Transverse colon (tissue), 4 donors: ENCODE data around the gene SMYD1. TPM values are rescaled to one million over a fixed set of nuclear protein-coding genes. Genes with fewer than 3 reads are reported as not detected.

Experiments
- DNase-seq: peaks from one replicate; pipeline ENCODE4 v3.0.0-alpha.2; 2019
- H3K27ac ChIP-seq, 4 donors: fragments of 200-600 bp; sonication (generic); 2 replicates each; pipeline ENCODE4 v1.5.1; 2016 to 2018; ENCODE audit warnings: inconsistent platforms in 4 of 4
- H3K27me3 ChIP-seq: fragments of 200-600 bp; sonication (generic); 2 replicates; pipeline ENCODE4 v1.5.1; 2017; ENCODE audit warnings: inconsistent platforms
- H3K36me3 ChIP-seq, 4 donors: fragments of 200-600 bp; sonication (generic); 2 replicates each; pipeline ENCODE4 v1.5.1; 2017 to 2019; ENCODE audit warnings: inconsistent platforms in 4 of 4
- H3K4me1 ChIP-seq, 4 donors: fragments of 200-600 bp; sonication (generic); 2 replicates each; pipeline ENCODE4 v1.5.1; 2017 to 2020; ENCODE audit warnings: inconsistent platforms in 4 of 4
- H3K4me3 ChIP-seq, 4 donors: fragments of 200-600 bp; sonication (generic); 1 replicate in 1 of 4; 2 replicates in 3 of 4; pipeline versions ENCODE4 v1.5.1 to v1.6.1; 2017 to 2019; ENCODE audit warnings: inconsistent platforms in 4 of 4
- H3K9me3 ChIP-seq, 2 donors: fragments of 200-600 bp; sonication (generic); 2 replicates each; pipeline ENCODE4 v1.5.1; 2017 to 2019; ENCODE audit warnings: inconsistent platforms in 2 of 2
- CTCF ChIP-seq, 5 experiments: fragments of 200-600 bp in 3 of 5; fragments of 450-650 bp in 2 of 5; sonication (generic) in 3 of 5; IDR thresholded peaks; 1 replicate in 2 of 5; 2 replicates in 3 of 5; pipeline ENCODE4 v1.5.1; 2016 to 2017; ENCODE audit warnings: antibody characterized with exemption in 5 of 5, inconsistent platforms in 3 of 5, mild to moderate bottlenecking in 2 of 5, moderate library complexity in 1 of 5
- EP300 ChIP-seq: sonication (generic); formaldehyde crosslinking; IDR thresholded peaks from one replicate; pipeline ENCODE4 v1.6.1; 2017; ENCODE audit warnings: antibody characterized with exemption, low read depth
- POLR2A ChIP-seq: fragments of 450-650 bp; IDR thresholded peaks from one replicate; pipeline ENCODE4 v1.6.1; 2016; ENCODE audit warnings: antibody characterized with exemption, mild to moderate bottlenecking, moderate library complexity
- POLR2AphosphoS5 ChIP-seq, 3 donors: sonication (generic); formaldehyde crosslinking; IDR thresholded peaks; one replicate each; pipeline ENCODE4 v1.6.1; 2016; ENCODE audit warnings: antibody characterized with exemption in 3 of 3
- WGBS, 2 donors: methylation state at CpG; one replicate each; pipeline ENCODE4 v1.1.5; 2018; ENCODE audit warnings: low coverage in 1 of 2; 5-methylcytosine and 5-hydroxymethylcytosine counted together
- in situ Hi-C, 4 donors: fragments of 200-750 bp; cut with MboI; loops; one replicate each; pipeline versions ENCODE4 v1.15.0 to v1.15.1; 2017; ENCODE audit warnings: low sequenced_read_pairs in 3 of 4, low pct_ligation_motif_present in 1 of 4, low pct_unique_long_range_greater_than_20kb in 1 of 4
- intact Hi-C: fragments of 100-400 bp; cut with DNase I; formaldehyde crosslinking; loops from one replicate; pipeline ENCODE4 v1.15.1; 2023; ENCODE audit warnings: low total_unique reads
- total RNA-seq, 4 donors: library from RNA; depleted of rRNA; stranded (reverse); fragments of >200 nt; gene quantifications; one replicate each; pipeline ENCODE4 v1.1.0, GENCODE V29; 2016

SMYD1 gene
- total RNA-seq, 4 donors from 2014 or later = 1.6 to 48.6 (median 3.2) TPM

- no peak for DNase-seq
- intact Hi-C loops (loop anchor here (1.0 kb wide), 1 partner anchor 99 kb away; no protein-coding TSS in a partner anchor), in situ Hi-C loops (loop anchor here in 1 of 4 donors (10.0 kb wide), 1 partner anchor 95 kb away; the partner anchor contains the start of gene SMYD1)
- peak overlapping the region in 3 of 4 donors; percentile 17 to 48 (median 28) for H3K27ac ChIP-seq
- WGBS, 2 donors = 53 to 72% methylated on average over 3 of the region's 3 CpGs
- H3K4me3 ChIP-seq = no peak overlapping the region
- TF ChIP-seq CTCF (IDR thresholded peaks at IDR 0.05) (no peak), EP300 (no peak), POLR2A (no peak), POLR2AphosphoS5 (IDR thresholded peaks at IDR 0.05) (no peak)
- H3K4me1 ChIP-seq = peaks cover 0 to 10% (median 2%) of the 10 kb centered on the region in 4 donors
- H3K27me3 ChIP-seq = no peaks in the 10 kb centered on the region
- no peaks in the 10 kb centered on the region for H3K9me3 ChIP-seq
- H3K36me3 ChIP-seq = no peaks in the 10 kb centered on the region
Measured at GRCh38 chr2:88159481-88159880, 91.9 kb downstream of the SMYD1 start.

GRCh38 chr2:88159955-88160415 is 92.4 kb downstream of the SMYD1 start:
- in situ Hi-C loops (loop anchor here (5.0 to 10.0 kb wide), 3 partner anchors 95 to 105 kb away; partner anchors contain the start of genes KRCC1 (in 3 of the 4) and SMYD1 (in 1 of the 4)), intact Hi-C loops (loop anchor here (1.0 kb wide), 1 partner anchor 100 kb away; no protein-coding TSS in a partner anchor)
- no peaks in the 10 kb centered on the region for H3K36me3 ChIP-seq
- H3K4me3 ChIP-seq = no peak overlapping the region
- 0 to 18% methylated on average over 2 to 5 of the region's 5 CpGs for WGBS, 2 donors
- TF ChIP-seq POLR2A = no peak
- TF ChIP-seq CTCF (IDR thresholded peaks at IDR 0.05) = peak; percentile 83 to 93 (median 86)
- peak overlapping the region in 3 of 4 donors; percentile 17 to 48 (median 28) for H3K27ac ChIP-seq
- no peaks in the 10 kb centered on the region for H3K9me3 ChIP-seq
- peaks cover 0 to 10% (median 2%) of the 10 kb centered on the region in 4 donors for H3K4me1 ChIP-seq
- DNase-seq = peak; percentile 75
- no peaks in the 10 kb centered on the region for H3K27me3 ChIP-seq

- intact Hi-C loops = no loop called here
- no peak overlapping the region for H3K4me3 ChIP-seq
- H3K27ac ChIP-seq = no peak overlapping the region
- in situ Hi-C loops = loop anchor here in 3 of 4 donors (5.0 to 10.0 kb wide), 2 partner anchors 103 to 106 kb away; partner anchors contain the start of gene KRCC1 (in 3 of the 3)
- H3K9me3 ChIP-seq = no peaks in the 10 kb centered on the region
- DNase-seq = no peak
- H3K36me3 ChIP-seq = no peaks in the 10 kb centered on the region
- peaks cover 0 to 14% (median 2%) of the 10 kb centered on the region in 4 donors for H3K4me1 ChIP-seq
- TF ChIP-seq POLR2A = no peak
- TF ChIP-seq CTCF (IDR thresholded peaks at IDR 0.05) = no peak
- no peak for TF ChIP-seq POLR2AphosphoS5 (IDR thresholded peaks at IDR 0.05)
- no peak for TF ChIP-seq EP300
- H3K27me3 ChIP-seq = no peaks in the 10 kb centered on the region
- 80 to 83% methylated on average over 7 of the region's 7 CpGs for WGBS, 2 donors
Measured at GRCh38 chr2:88160517-88160916, 92.9 kb downstream of the SMYD1 start.

GRCh38 chr2:88161446-88162244 is 94.0 kb downstream of the SMYD1 start:
- no peak for DNase-seq
- H3K4me1 ChIP-seq = peaks cover 0 to 18% (median 2%) of the 10 kb centered on the region in 4 donors
- no peak overlapping the region for H3K4me3 ChIP-seq
- WGBS, 2 donors = 65 to 87% methylated on average over 7 to 11 of the region's 11 CpGs
- TF ChIP-seq CTCF (IDR thresholded peaks at IDR 0.05) (no peak), EP300 (no peak), POLR2A (no peak), POLR2AphosphoS5 (IDR thresholded peaks at IDR 0.05) (no peak)
- H3K36me3 ChIP-seq = no peaks in the 10 kb centered on the region
- in situ Hi-C loops (loop anchor here in 3 of 4 donors (5.0 to 10.0 kb wide), 2 partner anchors 104 to 107 kb away; partner anchors contain the start of gene KRCC1 (in 3 of the 3)), intact Hi-C loops (no loop called here)
- H3K27ac ChIP-seq = no peak overlapping the region
- no peaks in the 10 kb centered on the region for H3K9me3 ChIP-seq
- no peaks in the 10 kb centered on the region for H3K27me3 ChIP-seq
